Caco-2 (cell line): ENCODE data around the gene TARBP1. TPM values are rescaled to one million over a fixed set of nuclear protein-coding genes. Genes with fewer than 3 reads are reported as not detected.

Experiments used
- BruUV-seq: library from RNA; stranded (reverse); fragments of 400-500 nt; replicated peaks from 2 replicates; lab custom pipeline; 2021; lab: Mats Ljungman, UMichigan
- CTCF ChIA-PET: fragments of 300-600 bp; sonication (Branson Sonifier 250); formaldehyde crosslinking; loops from one replicate; lab custom pipeline; 2022; ENCODE audit warnings: antibody characterized with exemption; lab: Charles Lee
- POLR2A ChIA-PET: fragments of 300-600 bp; sonication (Branson Sonifier 250); formaldehyde crosslinking; loops from one replicate; lab custom pipeline; 2022; ENCODE audit warnings: antibody characterized with exemption; lab: Charles Lee
- DNase-seq, 2 experiments: peaks; one replicate each; pipeline versions ENCODE4 v3.0.0 to v3.0.0-alpha.2; 2020 to 2022
- H3K27me3 ChIP-seq: replicated peaks from 2 replicates; pipeline ENCODE4 v1.6.0; 2011; ENCODE audit warnings: low read length; ENCODE audit not compliant: control insufficient read depth, insufficient read depth
- H3K36me3 ChIP-seq: 2 replicates; pipeline ENCODE4 v1.5.1; 2011; ENCODE audit warnings: low read length; ENCODE audit not compliant: control insufficient read depth, insufficient read depth
- H3K4me1 ChIP-seq: fragments of 250-450 bp; sonication (Bioruptor Pico); 2 replicates; pipeline ENCODE4 v1.5.1; 2020; ENCODE audit warnings: mild to moderate bottlenecking
- H3K4me3 ChIP-seq: 2 replicates; pipeline ENCODE4 v1.5.1; 2011; ENCODE audit warnings: low read depth, mild to moderate bottlenecking, control low read depth, low read length
- H3K9me3 ChIP-seq: fragments of 250-450 bp; sonication (Bioruptor Pico); 2 replicates; pipeline ENCODE4 v1.5.1; 2020; ENCODE audit warnings: mild to moderate bottlenecking, moderate library complexity
- H3K27ac Mint-ChIP-seq: one replicate; pipeline ENCODE4 v1.8.0; 2022; ENCODE audit warnings: mixed read lengths; ENCODE audit not compliant: unreplicated experiment
- H3K27me3 Mint-ChIP-seq: one replicate; pipeline ENCODE4 v1.8.0; 2022; ENCODE audit warnings: mixed read lengths; ENCODE audit not compliant: insufficient read depth, unreplicated experiment
- H3K36me3 Mint-ChIP-seq: one replicate; pipeline ENCODE4 v1.8.0; 2022; ENCODE audit warnings: mild to moderate bottlenecking, mixed read lengths; ENCODE audit not compliant: insufficient read depth, unreplicated experiment
- H3K4me1 Mint-ChIP-seq: one replicate; pipeline ENCODE4 v1.8.0; 2022; ENCODE audit warnings: low read depth, mixed read lengths; ENCODE audit not compliant: unreplicated experiment
- H3K4me3 Mint-ChIP-seq: one replicate; pipeline ENCODE4 v1.8.0; 2022; ENCODE audit warnings: mild to moderate bottlenecking, moderate library complexity, mixed read lengths; ENCODE audit not compliant: unreplicated experiment
- H3K9me3 Mint-ChIP-seq: one replicate; pipeline ENCODE4 v1.8.0; 2022; ENCODE audit warnings: mixed read lengths; ENCODE audit not compliant: unreplicated experiment
- CTCF ChIP-seq, 2 experiments: fragments of 200-600 bp in 1 of 2; IDR thresholded peaks; 1 replicate in 1 of 2; 2 replicates in 1 of 2; pipeline versions ENCODE4 v1.5.1 to v1.8.0; 2011 to 2022; ENCODE audit warnings: antibody characterized with exemption in 1 of 2, control low read depth in 1 of 2, inconsistent platforms in 1 of 2, low read depth in 1 of 2, low read length in 1 of 2, mild to moderate bottlenecking in 1 of 2, moderate library complexity in 1 of 2; ENCODE audit not compliant: insufficient read depth in 1 of 2, severe bottlenecking in 1 of 2, unreplicated experiment in 1 of 2
- intact Hi-C: fragments of 100-400 bp; cut with micrococcal nuclease; formaldehyde crosslinking; loops from one replicate; pipeline ENCODE4 v1.10.0; 2022; ENCODE audit not compliant: unreplicated experiment
- total RNA-seq: library from RNA; stranded (reverse); gene quantifications from 2 replicates; pipeline ENCODE4 v1.2.3, GENCODE V29; 2022

Gene TARBP1
- total RNA-seq, 1 experiment from 2014 or later = 37.0 TPM

DNA sequence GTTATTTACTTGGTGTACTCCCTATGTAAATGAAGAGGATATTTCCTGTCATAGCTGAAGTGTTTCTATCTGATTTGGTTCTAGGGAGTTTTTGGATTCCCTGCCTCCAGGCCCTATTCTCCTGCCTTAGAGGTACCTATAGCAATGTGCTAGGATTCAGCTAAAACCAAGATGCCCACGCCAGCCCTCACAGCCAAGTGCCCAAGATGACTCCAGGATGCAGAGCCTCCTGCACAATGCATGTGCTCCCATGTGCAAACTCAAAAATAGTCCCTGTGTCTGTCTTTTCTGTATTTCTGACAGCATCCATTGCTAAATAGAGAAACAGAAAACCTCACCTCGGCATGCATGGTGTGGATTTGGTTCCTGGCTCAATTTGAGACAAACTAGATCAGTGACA lies 887 bp upstream of the TARBP1 start:
- Histone ChIP-seq H3K9me3 (no peaks in the 10 kb centered on the region), H3K4me3 (no peak overlapping the region), H3K4me1 (no peaks in the 10 kb centered on the region), H3K36me3 (no peaks in the 10 kb centered on the region), H3K27me3 (no peaks in the 10 kb centered on the region)
- no peak for TF ChIP-seq CTCF (IDR thresholded peaks at IDR 0.05; ENCODE audit: insufficient read depth in 1 of 2, low read depth in 1 of 2, low read length in 1 of 2, severe bottlenecking in 1 of 2, unreplicated experiment in 1 of 2)
- Mint-ChIP-seq H3K27me3 (peaks cover 6% of the 10 kb centered on the region), H3K27ac (no peak overlapping the region), H3K36me3 (peaks cover 5% of the 10 kb centered on the region), H3K9me3 (no peaks in the 10 kb centered on the region), H3K4me3 (no peak overlapping the region), H3K4me1 (peaks cover 8% of the 10 kb centered on the region)
- POLR2A ChIA-PET = no interaction called here
- no TSS peak for BruUV-seq
- CTCF ChIA-PET = no interaction called here
- DNase-seq = no peak
- intact Hi-C loops = loop anchor here (2.0 kb wide), 1 partner anchor 107 kb away; the partner anchor contains the start of gene COA6

- no peaks in the 10 kb centered on the region for H3K4me1 ChIP-seq
- H3K4me3 ChIP-seq = peak overlapping the region; percentile 91
- no peaks in the 10 kb centered on the region for H3K36me3 ChIP-seq
- no peaks in the 10 kb centered on the region for H3K27me3 ChIP-seq
- DNase-seq = no peak
- H3K27me3 Mint-ChIP-seq = peaks cover 6% of the 10 kb centered on the region
- H3K4me1 Mint-ChIP-seq = peaks cover 8% of the 10 kb centered on the region
- peak overlapping the region; percentile 76 for H3K4me3 Mint-ChIP-seq
- POLR2A ChIA-PET = no interaction called here
- H3K9me3 ChIP-seq = no peaks in the 10 kb centered on the region
- CTCF ChIA-PET = interaction anchor here (0.6 kb wide), 1 partner anchor 368 kb away, joined by 3 read pairs; no protein-coding TSS in a partner anchor
- H3K9me3 Mint-ChIP-seq = no peaks in the 10 kb centered on the region
- H3K36me3 Mint-ChIP-seq = peaks cover 5% of the 10 kb centered on the region
- BruUV-seq = no TSS peak
- no peak for TF ChIP-seq CTCF (IDR thresholded peaks at IDR 0.05; ENCODE audit: insufficient read depth in 1 of 2, low read depth in 1 of 2, low read length in 1 of 2, severe bottlenecking in 1 of 2, unreplicated experiment in 1 of 2)
- intact Hi-C loops = loop anchor here (2.0 kb wide), 1 partner anchor 106 kb away; the partner anchor contains the start of gene COA6
- H3K27ac Mint-ChIP-seq = no peak overlapping the region
Observed at GRCh38 chr1:234479310-234479559, 256 bp upstream of the TARBP1 start.

DNA sequence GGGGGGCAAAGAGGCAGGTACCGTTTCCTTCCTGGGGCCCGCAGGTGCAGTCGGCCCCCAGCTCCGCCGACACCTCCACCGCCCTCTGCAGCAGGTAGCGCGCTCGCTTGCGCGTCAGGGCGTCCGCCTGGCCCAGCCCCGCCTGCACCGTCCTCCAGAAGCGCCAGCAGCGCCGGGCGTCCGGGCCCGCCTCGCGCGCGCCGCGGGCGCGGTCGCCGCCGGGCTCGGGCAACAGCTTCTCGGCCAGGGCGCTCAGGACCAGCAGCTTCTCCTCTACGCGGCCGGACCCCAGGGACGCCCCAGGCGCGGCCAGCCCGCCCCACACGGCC lies 863 bp downstream of the TARBP1 start:
- CTCF ChIA-PET = interaction anchor here (0.5 to 1.0 kb wide), 2 partner anchors 21 to 1546 kb away, joined by 3 read pairs; no protein-coding TSS in a partner anchor
- no peaks in the 10 kb centered on the region for H3K27me3 ChIP-seq
- POLR2A ChIA-PET = interaction anchor here (0.6 to 1.0 kb wide), 2 partner anchors 105 to 615 kb away, joined by 3 to 6 read pairs; partner anchors contain the start of gene COA6
- BruUV-seq = no TSS peak
- Mint-ChIP-seq H3K27me3 (peaks cover 6% of the 10 kb centered on the region), H3K36me3 (peaks cover 5% of the 10 kb centered on the region), H3K4me3 (peak overlapping the region; percentile 76), H3K4me1 (peaks cover 8% of the 10 kb centered on the region), H3K27ac (peak overlapping the region; percentile 62), H3K9me3 (no peaks in the 10 kb centered on the region)
- H3K4me1 ChIP-seq = no peaks in the 10 kb centered on the region
- no peaks in the 10 kb centered on the region for H3K9me3 ChIP-seq
- peak overlapping the region; percentile 91 for H3K4me3 ChIP-seq
- DNase-seq = peak; percentile 73 to 82
- intact Hi-C loops = loop anchor here (2.0 kb wide), 1 partner anchor 105 kb away; the partner anchor contains the start of gene COA6
- H3K36me3 ChIP-seq = no peaks in the 10 kb centered on the region
- no peak for TF ChIP-seq CTCF (IDR thresholded peaks at IDR 0.05; ENCODE audit: insufficient read depth in 1 of 2, low read depth in 1 of 2, low read length in 1 of 2, severe bottlenecking in 1 of 2, unreplicated experiment in 1 of 2)
